K562 (cell line): ENCODE results near the gene METTL8. TPM values are rescaled to one million over a fixed set of nuclear protein-coding genes. Genes with fewer than 3 reads are reported as not detected.

ENCODE experiments used
- ATAC-seq: fragments of 200-7000 bp; cut with Tn5 transposase; 3 replicates; pipeline ENCODE4 v1.9.1; 2020; ENCODE audit warnings: moderate library complexity
- BruUV-seq: library from RNA; stranded (reverse); fragments of 400-500 nt; replicated peaks from 2 replicates; lab custom pipeline; 2021; lab: Mats Ljungman, UMichigan
- CTCF ChIA-PET: fragments of 300-600 bp; formaldehyde crosslinking; extraction: SDS; loops from one replicate; lab custom pipeline; 2021; ENCODE audit warnings: low intra/inter-chr PET ratio; lab: Yijun Ruan, JAX
- POLR2A ChIA-PET: fragments of 300-600, 350-650 bp; sonication (Branson Sonifier 250); formaldehyde crosslinking; extraction: SDS; loops from one replicate; lab custom pipeline; 2021; ENCODE audit warnings: antibody characterized with exemption, inconsistent platforms; lab: Yijun Ruan, JAX
- DNase-seq, 4 experiments: peaks; one replicate each; pipeline versions ENCODE4 v3.0.0 to v3.0.0-alpha.2; 2011 to 2018; ENCODE audit warnings: low spot score in 3 of 4, mixed read lengths in 3 of 4; ENCODE audit errors: extremely low read depth in 1 of 4
- FAIRE-seq: peaks from 2 replicates; lab custom pipeline; 2011; peaks lifted over from hg19 to GRCh38; lab: Jason Lieb, UNC
- H2AFZ ChIP-seq: 2 replicates; pipeline ENCODE4 v1.6.0; 2011; ENCODE audit warnings: low read depth, low read length, control low read depth, inconsistent platforms
- H3K27ac ChIP-seq: fragments of 200-600 bp; 3 replicates; pipeline ENCODE4 v1.8.0; 2011; ENCODE audit warnings: low read depth, mild to moderate bottlenecking, control low read depth, inconsistent platforms, low read length, moderate library complexity, mixed read lengths; ENCODE audit errors: extremely low read depth
- H3K27me3 ChIP-seq, 2 experiments: fragments of 300-600 bp in 1 of 2; 2 replicates in 1 of 2; 3 replicates in 1 of 2; pipeline versions ENCODE4 v1.6.0 to v1.8.0; 2011; ENCODE audit warnings: inconsistent platforms in 2 of 2, low read length in 2 of 2, mild to moderate bottlenecking in 1 of 2, mixed read lengths in 1 of 2, moderate library complexity in 1 of 2; ENCODE audit not compliant: control insufficient read depth in 2 of 2, insufficient read depth in 2 of 2
- H3K36me3 ChIP-seq: fragments of 300-600 bp; 3 replicates; pipeline ENCODE4 v1.8.0; 2011; ENCODE audit warnings: mild to moderate bottlenecking, low read length, inconsistent platforms; ENCODE audit not compliant: control insufficient read depth, insufficient read depth
- H3K4me1 ChIP-seq, 2 experiments: fragments of 200-600 bp in 1 of 2; replicated peaks in 1 of 2; 2 replicates in 1 of 2; 3 replicates in 1 of 2; pipeline versions ENCODE4 v1.5.1 to v1.8.0; 2011; ENCODE audit warnings: inconsistent platforms in 2 of 2, low read length in 2 of 2, mild to moderate bottlenecking in 1 of 2, mixed read lengths in 1 of 2, moderate library complexity in 1 of 2; ENCODE audit not compliant: control insufficient read depth in 2 of 2, insufficient read depth in 2 of 2
- H3K4me2 ChIP-seq: 2 replicates; pipeline ENCODE4 v1.6.1; 2011; ENCODE audit warnings: low read length, control low read depth, inconsistent platforms, mixed read lengths; ENCODE audit not compliant: insufficient read depth
- H3K4me3 ChIP-seq: fragments of 200-600 bp; sonication (generic), shearing (Covaris generic); 2 replicates; pipeline ENCODE4 v1.5.1; 2016; ENCODE audit warnings: control low read depth, inconsistent platforms
- H3K79me2 ChIP-seq: fragments of 200-600 bp; 3 replicates; pipeline ENCODE4 v1.8.0; 2011; ENCODE audit warnings: low read length, inconsistent platforms; ENCODE audit not compliant: control insufficient read depth, insufficient read depth
- H3K9ac ChIP-seq, 2 experiments: 2 replicates each; pipeline versions ENCODE4 v1.6.0 to v1.6.1; 2011; ENCODE audit warnings: low read depth in 2 of 2, low read length in 2 of 2, control low read depth in 1 of 2, inconsistent platforms in 1 of 2, mild to moderate bottlenecking in 1 of 2, mixed read lengths in 1 of 2; ENCODE audit not compliant: insufficient read depth in 1 of 2
- H3K9me1 ChIP-seq: one replicate; pipeline ENCODE4 v1.6.0; 2011; ENCODE audit warnings: inconsistent platforms, mild to moderate bottlenecking, low read length, moderate library complexity; ENCODE audit not compliant: control insufficient read depth, insufficient read depth
- H3K9me3 ChIP-seq: replicated peaks from 2 replicates; pipeline ENCODE4 v1.5.1; 2011; ENCODE audit warnings: low read depth, low read length, inconsistent platforms; ENCODE audit not compliant: control insufficient read depth, insufficient read depth
- H4K20me1 ChIP-seq: replicated peaks from 2 replicates; pipeline ENCODE4 v1.6.1; 2011; ENCODE audit warnings: low read length, inconsistent platforms, mixed read lengths; ENCODE audit not compliant: control insufficient read depth, insufficient read depth
- E2F5 ChIP-seq: sonication (generic); formaldehyde crosslinking; IDR thresholded peaks from 2 replicates; pipeline ENCODE4 v1.8.0; 2022; ENCODE audit warnings: mild to moderate bottlenecking, missing genetic modification reagents
- HNRNPL ChIP-seq: fragments of 200-400 bp; formaldehyde crosslinking; IDR thresholded peaks from 2 replicates; pipeline ENCODE4 v1.6.1; 2017; ENCODE audit warnings: low read depth, mild to moderate bottlenecking, low read length
- KAT8 ChIP-seq: fragments of 450-650 bp; IDR thresholded peaks from 2 replicates; pipeline ENCODE4 v1.6.1; 2016; ENCODE audit warnings: low read depth, mild to moderate bottlenecking
- NEUROD1 ChIP-seq: fragments of 150-350 bp; IDR thresholded peaks from 2 replicates; pipeline ENCODE4 v1.6.1; 2014; ENCODE audit warnings: borderline replicate concordance, low read length, low read depth; ENCODE audit not compliant: partially characterized antibody
- NFIX ChIP-seq: fragments of 250-450 bp; sonication (Bioruptor Pico); IDR thresholded peaks from 2 replicates; pipeline ENCODE4 v1.4.0; 2020; ENCODE audit warnings: low read depth, mild to moderate bottlenecking, moderate library complexity
- SMAD4 ChIP-seq: fragments of 250-450 bp; sonication (Bioruptor Pico); conservative IDR thresholded peaks from 2 replicates; pipeline ENCODE4 v1.8.0; 2021; ENCODE audit warnings: inconsistent platforms, mild to moderate bottlenecking, moderate library complexity
- TFE3 ChIP-seq: fragments of 450-650 bp; formaldehyde crosslinking; IDR thresholded peaks from 2 replicates; pipeline ENCODE4 v1.4.0; 2020; ENCODE audit warnings: mild to moderate bottlenecking, mixed read lengths
- ZNF12 ChIP-seq: sonication (generic); formaldehyde crosslinking; IDR thresholded peaks from 2 replicates; pipeline ENCODE4 v1.4.0; 2020; ENCODE audit warnings: mild to moderate bottlenecking, missing genetic modification reagents
- ZNF165 ChIP-seq: fragments of 250-450 bp; sonication (Bioruptor Pico); IDR thresholded peaks from 2 replicates; pipeline ENCODE4 v1.4.0; 2020; ENCODE audit warnings: borderline replicate concordance
- ZNF316 ChIP-seq: fragments of 450-650 bp; IDR thresholded peaks from 2 replicates; pipeline ENCODE4 v1.6.1; 2016
- ZNF766 ChIP-seq: fragments of 200-800 bp; sonication (Bioruptor generic); conservative IDR thresholded peaks from 2 replicates; pipeline ENCODE4 v1.6.1; 2016; ENCODE audit warnings: missing genetic modification characterization, missing compliant biosample characterization
- WGBS: fragments of 100-300 bp; shearing (Covaris generic); methylation state at CpG from one replicate; pipeline ENCODE4 v1.1.6; 2016; ENCODE audit warnings: low coverage, mixed read lengths; ENCODE audit not compliant: insufficient coverage; ENCODE audit errors: missing lambda C conversion rate; 5-methylcytosine and 5-hydroxymethylcytosine counted together
- in situ Hi-C: fragments of 300-500 bp; cut with MboI; formaldehyde crosslinking; loops from 4 replicates; pipeline ENCODE4 v1.15.0; 2018; ENCODE audit warnings: inconsistent platforms, mixed read lengths
- intact Hi-C: fragments of 100-400 bp; cut with micrococcal nuclease; formaldehyde crosslinking; loops from 2 replicates; pipeline ENCODE4 v1.14.2; 2022
- polyA plus RNA-seq, 8 experiments: library from polyadenylated mRNA; depleted of rRNA in 4 of 8; stranded (reverse) in 5 of 8; unstranded in 3 of 8; fragments of >200 nt; fragmentation: Nextera tagmentation in 2 of 8; fragmentation: Illumina TruSeq in 1 of 8; extraction: Ambion mirVana in 2 of 8; extraction: Trizol in 1 of 8; gene quantifications; 2 replicates each; pipeline versions ENCODE4 v1.2.1 to v1.2.3, GENCODE V29; 2011 to 2014; ENCODE audit warnings: inconsistent platforms in 1 of 8, missing spikeins in 1 of 8
- total RNA-seq, 7 experiments: library from RNA; depleted of rRNA in 6 of 7; stranded (reverse); fragments of >200 nt in 6 of 7; fragmentation: Illumina TruSeq in 2 of 7; extraction: Trizol in 2 of 7; gene quantifications; 2 replicates each; pipeline versions ENCODE4 v1.2.1 to v1.2.3, GENCODE V29; 2011 to 2021; ENCODE audit warnings: low replicate concordance in 1 of 7
- TF ChIP-seq, protein P1 (sequence below): sonication (generic); formaldehyde crosslinking; IDR thresholded peaks from 2 replicates; pipeline ENCODE4 v1.8.1; 2023; ENCODE audit warnings: mild to moderate bottlenecking, missing genetic modification reagents
- TF ChIP-seq, protein P2 (sequence below), 2 experiments: fragments of 150-350 bp in 1 of 2; IDR thresholded peaks; 2 replicates each; pipeline ENCODE4 v1.6.1; 2012 to 2016; ENCODE audit warnings: low read depth in 2 of 2, low read length in 2 of 2, mild to moderate bottlenecking in 1 of 2, moderate library complexity in 1 of 2

The METTL8 gene
- total and polyA plus RNA-seq, 9 of the 15 experiments (the other 6 are each of a cell fraction or from before 2014, with no cell fraction given), result 12.9 to 52.6 (median 33.7) TPM

DNA sequence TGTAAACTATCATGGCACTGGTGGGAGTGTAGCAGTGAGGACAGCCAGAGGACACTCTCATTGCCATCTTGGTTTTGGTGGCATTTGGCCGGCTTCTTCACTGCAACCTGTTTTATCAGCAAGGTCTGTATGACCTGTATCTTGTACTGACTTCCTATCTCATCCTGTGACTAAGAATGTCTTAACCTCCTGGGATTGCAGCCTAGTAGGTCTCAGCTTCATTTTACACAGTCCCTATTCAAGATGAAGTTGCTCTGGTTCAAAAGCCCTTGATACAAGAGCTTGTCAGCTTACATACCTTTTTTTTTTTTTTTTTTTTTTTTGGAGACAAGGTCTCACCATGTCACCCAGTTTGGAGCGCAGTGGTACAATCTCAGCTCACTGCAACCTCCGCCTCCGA is 110.9 kb downstream of the METTL8 start:
- H3K9me1 ChIP-seq, result no peaks in the 10 kb centered on the region
- H3K27me3 ChIP-seq, result no peaks in the 10 kb centered on the region
- H3K4me2 ChIP-seq, result no peak overlapping the region
- H3K4me3 ChIP-seq, result no peak overlapping the region
- ChIA-PET POLR2A (no interaction called here), CTCF (no interaction called here)
- H2AFZ ChIP-seq, result no peak overlapping the region
- no peaks in the 10 kb centered on the region for H3K9me3 ChIP-seq
- no TSS peak for BruUV-seq
- ATAC-seq (no peak), DNase-seq (no peak), FAIRE-seq (no peak)
- intact Hi-C loops, result no loop called here
- H3K36me3 ChIP-seq, result peaks cover 25% of the 10 kb centered on the region; the same call in 1 of the 3 replicates
- TF ChIP-seq HNRNPL, result no peak
- no peak for TF ChIP-seq NFIX (CRISPR knock-in tag)
- TF ChIP-seq ZNF12 (CRISPR knock-in tag), result no peak
- no peak for TF ChIP-seq KAT8
- no peak for TF ChIP-seq ZNF316
- TF ChIP-seq, protein P1, sequence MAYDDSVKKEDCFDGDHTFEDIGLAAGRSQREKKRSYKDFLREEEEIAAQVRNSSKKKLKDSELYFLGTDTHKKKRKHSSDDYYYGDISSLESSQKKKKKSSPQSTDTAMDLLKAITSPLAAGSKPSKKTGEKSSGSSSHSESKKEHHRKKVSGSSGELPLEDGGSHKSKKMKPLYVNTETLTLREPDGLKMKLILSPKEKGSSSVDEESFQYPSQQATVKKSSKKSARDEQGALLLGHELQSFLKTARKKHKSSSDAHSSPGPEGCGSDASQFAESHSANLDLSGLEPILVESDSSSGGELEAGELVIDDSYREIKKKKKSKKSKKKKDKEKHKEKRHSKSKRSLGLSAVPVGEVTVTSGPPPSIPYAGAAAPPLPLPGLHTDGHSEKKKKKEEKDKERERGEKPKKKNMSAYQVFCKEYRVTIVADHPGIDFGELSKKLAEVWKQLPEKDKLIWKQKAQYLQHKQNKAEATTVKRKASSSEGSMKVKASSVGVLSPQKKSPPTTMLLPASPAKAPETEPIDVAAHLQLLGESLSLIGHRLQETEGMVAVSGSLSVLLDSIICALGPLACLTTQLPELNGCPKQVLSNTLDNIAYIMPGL, result no peak
- TF ChIP-seq ZNF165, result no peak
- TF ChIP-seq, protein P2, sequence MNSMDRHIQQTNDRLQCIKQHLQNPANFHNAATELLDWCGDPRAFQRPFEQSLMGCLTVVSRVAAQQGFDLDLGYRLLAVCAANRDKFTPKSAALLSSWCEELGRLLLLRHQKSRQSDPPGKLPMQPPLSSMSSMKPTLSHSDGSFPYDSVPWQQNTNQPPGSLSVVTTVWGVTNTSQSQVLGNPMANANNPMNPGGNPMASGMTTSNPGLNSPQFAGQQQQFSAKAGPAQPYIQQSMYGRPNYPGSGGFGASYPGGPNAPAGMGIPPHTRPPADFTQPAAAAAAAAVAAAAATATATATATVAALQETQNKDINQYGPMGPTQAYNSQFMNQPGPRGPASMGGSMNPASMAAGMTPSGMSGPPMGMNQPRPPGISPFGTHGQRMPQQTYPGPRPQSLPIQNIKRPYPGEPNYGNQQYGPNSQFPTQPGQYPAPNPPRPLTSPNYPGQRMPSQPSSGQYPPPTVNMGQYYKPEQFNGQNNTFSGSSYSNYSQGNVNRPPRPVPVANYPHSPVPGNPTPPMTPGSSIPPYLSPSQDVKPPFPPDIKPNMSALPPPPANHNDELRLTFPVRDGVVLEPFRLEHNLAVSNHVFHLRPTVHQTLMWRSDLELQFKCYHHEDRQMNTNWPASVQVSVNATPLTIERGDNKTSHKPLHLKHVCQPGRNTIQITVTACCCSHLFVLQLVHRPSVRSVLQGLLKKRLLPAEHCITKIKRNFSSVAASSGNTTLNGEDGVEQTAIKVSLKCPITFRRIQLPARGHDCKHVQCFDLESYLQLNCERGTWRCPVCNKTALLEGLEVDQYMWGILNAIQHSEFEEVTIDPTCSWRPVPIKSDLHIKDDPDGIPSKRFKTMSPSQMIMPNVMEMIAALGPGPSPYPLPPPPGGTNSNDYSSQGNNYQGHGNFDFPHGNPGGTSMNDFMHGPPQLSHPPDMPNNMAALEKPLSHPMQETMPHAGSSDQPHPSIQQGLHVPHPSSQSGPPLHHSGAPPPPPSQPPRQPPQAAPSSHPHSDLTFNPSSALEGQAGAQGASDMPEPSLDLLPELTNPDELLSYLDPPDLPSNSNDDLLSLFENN (IDR thresholded peaks at IDR 0.05; ENCODE audit: low read depth in 2 of 2, low read length in 2 of 2), result no peak
- no peak for TF ChIP-seq SMAD4 (CRISPR knock-in tag)
- no peak for TF ChIP-seq ZNF766
- TF ChIP-seq TFE3 (CRISPR knock-in tag), result no peak
- TF ChIP-seq NEUROD1, result no peak
- no peak for TF ChIP-seq E2F5 (CRISPR knock-in tag)
- no peak overlapping the region for H3K27ac ChIP-seq
- no peaks in the 10 kb centered on the region for H4K20me1 ChIP-seq
- no peak overlapping the region for H3K9ac ChIP-seq
- in situ Hi-C loops, result no loop called here
- no peaks in the 10 kb centered on the region for H3K79me2 ChIP-seq
- H3K4me1 ChIP-seq, result 0 out of 5 replicates have a peak, but pooled peaks cover 0 to 2% of the 10 kb centered on the region in 2 experiments
- WGBS, result 88% methylated on average over 4 of the region's 4 CpGs
